ENCODE results near the gene B9D1. TPM values are rescaled to one million over a fixed set of nuclear protein-coding genes. Genes with fewer than 3 reads are reported as not detected.

The B9D1 gene
- polyA plus RNA-seq, 1 of the 3 experiments (the other 2 are of a cell fraction): 81.6 TPM

GRCh38 chr17:19402171-19402570, 39.6 kb upstream of the B9D1 start:
- H3K27ac ChIP-seq (ENCODE audit: low read depth in 2 of 2, low read length in 1 of 2): peak overlapping the region in 1 of 2 experiments; percentile 80; a peak in 2 of 4 replicates
- CTCF ChIA-PET: interaction anchor here (0.7 to 3.6 kb wide), 5 partner anchors 8 to 1550 kb away, joined by 3 to 16 read pairs (median 5); partner anchors contain the start of gene B9D1
- H4K20me1 ChIP-seq (ENCODE audit: insufficient read depth): no peaks in the 10 kb centered on the region
- H2AFZ ChIP-seq (ENCODE audit: low read depth): no peak overlapping the region
- H3K9me2 ChIP-seq: no peaks in the 10 kb centered on the region
- no peak overlapping the region for H3K9ac ChIP-seq
- H3K36me3 ChIP-seq (replicated peaks in 1 of 2; ENCODE audit: control insufficient read depth in 1 of 2, insufficient read depth in 2 of 2, low read length in 1 of 2): no peaks in the 10 kb centered on the region
- no peaks in the 10 kb centered on the region for H3K9me3 ChIP-seq
- H3K4me2 ChIP-seq: no peak overlapping the region
- no peaks in the 10 kb centered on the region for H3K79me2 ChIP-seq (ENCODE audit: insufficient read depth)
- H3F3A ChIP-seq (replicated peaks; ENCODE audit: insufficient read depth): no peaks in the 10 kb centered on the region
- H3K4me1 ChIP-seq (ENCODE audit: control insufficient read depth in 1 of 2, insufficient read depth in 2 of 2, low read depth in 1 of 2, low read length in 1 of 2): peaks cover 13 to 35% of the 10 kb centered on the region in 2 experiments; a peak in 3 of 4 replicates
- POLR2A ChIA-PET: interaction anchor here (1.0 to 2.8 kb wide), 2 partner anchors 15 to 25 kb away, joined by 5 to 12 read pairs; partner anchors contain the start of gene MFAP4
- TF ChIP-seq MXI1 (IDR thresholded peaks at IDR 0.05; ENCODE audit: low read depth, low read length) (no peak), MEF2A (IDR thresholded peaks at IDR 0.05; ENCODE audit: borderline replicate concordance, low read depth) (no peak), RXRA (IDR thresholded peaks at IDR 0.05; ENCODE audit: borderline replicate concordance, low read depth) (no peak), RFX5 (IDR thresholded peaks at IDR 0.05; ENCODE audit: low read length) (no peak), GATA2 (CRISPR knock-in tag; IDR thresholded peaks at IDR 0.05) (peak; percentile 27; the same call in 1 of the 2 replicates), FOSL2 (IDR thresholded peaks at IDR 0.05; ENCODE audit: borderline replicate concordance, low read depth) (no peak), GABPA (IDR thresholded peaks at IDR 0.05; ENCODE audit: low read depth) (no peak), POLR2AphosphoS5 (IDR thresholded peaks at IDR 0.05; ENCODE audit: low read depth, low read length) (no peak), FOXJ3 (CRISPR knock-in tag; IDR thresholded peaks at IDR 0.05) (no peak), TCF12 (IDR thresholded peaks at IDR 0.05) (no peak), EP300 (IDR thresholded peaks at IDR 0.05; ENCODE audit: borderline replicate concordance in 1 of 2, low read depth in 1 of 2, low read length in 1 of 2) (peak in 1 of 2 experiments; percentile 46; a peak in 2 of 4 replicates), SMC3 (IDR thresholded peaks at IDR 0.05; ENCODE audit: low read depth, low read length) (no peak), NFIC (IDR thresholded peaks at IDR 0.05; ENCODE audit: borderline replicate concordance) (peak; percentile 29; the same call in 1 of the 2 replicates), RAD21 (IDR thresholded peaks at IDR 0.05; ENCODE audit: low read length) (no peak; the same call in 1 of the 2 replicates), ELF1 (IDR thresholded peaks at IDR 0.05) (no peak), YY1 (IDR thresholded peaks at IDR 0.05; ENCODE audit: low read depth) (no peak), TAF1 (IDR thresholded peaks at IDR 0.05; ENCODE audit: borderline replicate concordance, low read depth, low read length) (no peak), TEAD4 (IDR thresholded peaks at IDR 0.05; ENCODE audit: borderline replicate concordance, insufficient read depth) (no peak)
- TF ChIP-seq, protein P1, sequence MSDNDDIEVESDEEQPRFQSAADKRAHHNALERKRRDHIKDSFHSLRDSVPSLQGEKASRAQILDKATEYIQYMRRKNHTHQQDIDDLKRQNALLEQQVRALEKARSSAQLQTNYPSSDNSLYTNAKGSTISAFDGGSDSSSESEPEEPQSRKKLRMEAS (IDR thresholded peaks at IDR 0.05; ENCODE audit: low read depth): no peak
- TF ChIP-seq, protein P2, sequence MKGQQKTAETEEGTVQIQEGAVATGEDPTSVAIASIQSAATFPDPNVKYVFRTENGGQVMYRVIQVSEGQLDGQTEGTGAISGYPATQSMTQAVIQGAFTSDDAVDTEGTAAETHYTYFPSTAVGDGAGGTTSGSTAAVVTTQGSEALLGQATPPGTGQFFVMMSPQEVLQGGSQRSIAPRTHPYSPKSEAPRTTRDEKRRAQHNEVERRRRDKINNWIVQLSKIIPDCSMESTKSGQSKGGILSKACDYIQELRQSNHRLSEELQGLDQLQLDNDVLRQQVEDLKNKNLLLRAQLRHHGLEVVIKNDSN (IDR thresholded peaks at IDR 0.05; ENCODE audit: borderline replicate concordance, low read depth): no peak
- H3K27me3 ChIP-seq (ENCODE audit: insufficient read depth): no peaks in the 10 kb centered on the region
- WGBS (ENCODE audit: low lambda C conversion rate): 29% methylated on average over 1 of the region's 1 CpG
- H3K4me3 ChIP-seq (ENCODE audit: low read depth in 2 of 2, low read length in 1 of 2): no peak overlapping the region
- DNase-seq: no peak

Data from SK-N-SH (cell line).